Nucleus accumbens (tissue), 56 donors: Measurements from ENCODE around the gene CTNNBL1.

Experiments used
- DNase-seq, 56 donors: peaks; one replicate each; lab custom pipeline; 2025; lab: John Stamatoyannopoulos, UW

CTNNBL1 gene

GRCh38 chr20:37892001-37892400 is 198.2 kb downstream of the CTNNBL1 start:
- no peak for DNase-seq

- DNase-seq, result no peak
These were observed 199.9 kb downstream of the CTNNBL1 start for GRCh38 chr20:37893566-37894241.

DNA sequence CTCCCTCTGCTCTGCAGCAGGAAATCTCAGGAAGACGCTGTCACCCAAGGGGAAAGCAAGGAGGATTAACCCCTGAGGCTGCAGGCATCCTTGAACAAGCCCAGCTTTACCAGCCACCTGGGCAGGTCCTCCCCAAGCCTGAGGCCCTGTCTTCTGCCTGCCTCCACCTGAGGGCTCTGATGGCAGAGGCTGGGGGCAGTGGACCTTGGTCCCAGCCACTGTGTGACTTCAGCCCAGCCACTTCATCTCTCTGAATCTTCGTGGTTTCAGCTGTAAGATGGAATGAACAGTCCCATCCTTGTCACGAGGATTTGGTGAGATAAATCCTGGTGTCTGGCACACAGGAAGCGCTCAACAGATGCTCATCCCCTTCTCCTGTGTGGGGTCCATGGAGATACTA is 200.6 kb downstream of the CTNNBL1 start:
- DNase-seq, result no peak

- no peak for DNase-seq
These were observed 201.3 kb downstream of the CTNNBL1 start for GRCh38 chr20:37895166-37895565.

DNA sequence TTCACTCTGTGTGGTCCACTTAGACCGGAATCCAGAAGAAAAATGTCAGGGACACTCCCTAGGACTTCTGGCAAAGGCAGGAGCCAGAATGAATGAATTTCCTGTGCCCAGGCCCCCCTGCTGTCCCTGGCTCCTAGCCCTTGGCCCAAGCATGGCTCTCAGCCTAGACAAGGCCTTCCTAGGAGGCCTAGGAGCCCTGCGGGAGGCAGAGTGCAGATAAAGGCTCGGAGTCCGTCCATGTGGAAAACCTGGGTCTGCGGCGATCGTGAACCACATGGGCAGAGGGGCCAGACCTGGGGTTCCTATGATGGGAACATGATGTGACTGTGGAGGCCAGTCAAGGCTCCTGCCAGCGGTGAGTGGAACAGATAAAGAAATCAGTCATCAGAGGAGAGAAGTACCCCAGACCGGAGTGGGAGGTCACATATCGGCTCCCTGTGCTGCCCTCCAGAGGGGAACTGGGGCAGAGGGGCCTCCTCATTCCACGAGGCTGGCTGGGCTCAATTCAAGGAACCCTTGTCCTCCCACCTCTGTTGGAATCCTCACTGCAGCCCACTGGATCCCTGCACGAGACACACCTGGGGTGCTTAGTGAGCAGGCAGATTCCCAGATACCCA is 203.2 kb downstream of the CTNNBL1 start:
- DNase-seq, result peak in 9 of 56 donors; percentile 5 to 46 (median 22)

- DNase-seq, result no peak
These were observed 204.6 kb downstream of the CTNNBL1 start for GRCh38 chr20:37898233-37899104.

DNA sequence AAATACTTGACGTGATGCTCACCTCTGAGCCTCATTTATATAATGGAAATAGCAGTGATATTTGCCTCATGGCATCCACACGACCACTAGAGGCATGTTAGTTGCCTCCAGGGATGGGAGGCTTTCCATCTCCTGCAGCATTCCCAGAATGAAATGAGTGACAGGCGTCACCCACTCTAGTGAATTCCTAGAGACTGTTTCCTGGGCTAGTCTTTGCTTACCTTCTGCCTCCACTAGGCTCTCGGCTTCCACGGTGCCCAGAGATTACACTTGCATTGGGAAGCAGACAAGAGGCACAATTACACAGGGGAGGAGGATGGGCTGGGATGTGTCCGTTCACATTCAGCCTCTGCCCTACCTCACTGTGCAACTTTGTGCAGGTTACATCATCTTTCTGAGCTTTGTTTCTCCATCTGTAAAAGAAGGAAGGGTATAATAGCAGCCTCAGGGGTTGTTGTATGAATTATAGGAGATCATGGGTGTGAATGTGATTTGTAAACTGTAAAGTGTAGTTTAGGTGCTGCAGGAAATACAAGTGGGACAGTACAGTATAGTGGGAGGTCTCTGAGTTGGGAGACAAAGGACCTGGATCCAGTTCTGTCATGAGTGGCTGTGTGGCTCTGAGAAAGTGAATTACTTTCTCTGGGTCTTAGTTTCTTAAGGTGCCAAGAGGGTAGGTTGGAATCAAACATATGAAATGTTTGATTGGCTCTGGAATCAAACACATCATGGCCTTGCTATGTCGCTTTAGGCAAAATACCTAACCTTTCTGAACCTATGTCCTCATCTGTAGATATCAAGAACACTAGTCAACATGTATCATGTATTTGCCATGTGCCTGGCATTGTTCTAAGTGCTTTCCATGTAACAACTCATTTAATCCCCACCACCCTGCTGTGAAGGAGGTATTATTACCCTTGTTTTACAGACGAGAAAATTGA is 205.5 kb downstream of the CTNNBL1 start:
- no peak for DNase-seq

GRCh38 chr20:37901240-37901639 is 207.4 kb downstream of the CTNNBL1 start:
- no peak for DNase-seq

- DNase-seq, result peak in 7 of 56 donors; percentile 7 to 30 (median 13)
These were observed 208.0 kb downstream of the CTNNBL1 start for GRCh38 chr20:37901654-37902503.

GRCh38 chr20:37902504-37903313 is 208.9 kb downstream of the CTNNBL1 start, which contains the start of gene VSTM2L:
Gene VSTM2L, plus strand, starts transcription at chr20:37903127. Its CDS starts 224 bp downstream, at chr20:37903351.
- peak in 22 of 56 donors; percentile 10 to 70 (median 26) for DNase-seq

DNA sequence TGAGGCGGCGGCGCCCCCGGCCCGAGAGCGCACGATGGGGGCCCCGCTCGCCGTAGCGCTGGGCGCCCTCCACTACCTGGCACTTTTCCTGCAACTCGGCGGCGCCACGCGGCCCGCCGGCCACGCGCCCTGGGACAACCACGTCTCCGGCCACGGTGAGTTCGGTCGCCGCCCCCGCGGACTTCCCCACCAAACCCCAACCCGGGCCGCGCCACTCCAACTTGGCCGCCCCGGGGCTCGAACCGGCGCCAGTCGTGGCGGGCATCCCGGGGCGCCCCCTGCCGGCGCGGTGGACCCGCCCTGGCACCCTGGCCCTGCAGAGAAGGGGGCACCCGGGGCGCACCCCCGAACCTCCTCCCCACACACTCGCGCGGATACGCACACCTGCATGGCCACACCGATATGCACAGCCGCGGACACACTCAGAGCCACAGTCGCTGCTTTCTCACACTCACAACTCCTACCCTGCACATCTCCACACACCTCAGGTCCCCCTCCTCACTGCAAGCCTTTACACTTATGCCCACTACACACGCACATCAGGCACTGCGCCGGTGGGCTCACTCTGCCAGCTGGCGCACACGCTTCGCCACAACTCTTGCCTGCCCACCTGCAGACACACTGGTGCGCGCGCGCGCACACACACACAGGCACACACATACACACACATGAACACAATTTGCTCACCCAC is 209.6 kb downstream of the CTNNBL1 start:
- DNase-seq, result peak in 1 of 56 donors; percentile 23

DNA sequence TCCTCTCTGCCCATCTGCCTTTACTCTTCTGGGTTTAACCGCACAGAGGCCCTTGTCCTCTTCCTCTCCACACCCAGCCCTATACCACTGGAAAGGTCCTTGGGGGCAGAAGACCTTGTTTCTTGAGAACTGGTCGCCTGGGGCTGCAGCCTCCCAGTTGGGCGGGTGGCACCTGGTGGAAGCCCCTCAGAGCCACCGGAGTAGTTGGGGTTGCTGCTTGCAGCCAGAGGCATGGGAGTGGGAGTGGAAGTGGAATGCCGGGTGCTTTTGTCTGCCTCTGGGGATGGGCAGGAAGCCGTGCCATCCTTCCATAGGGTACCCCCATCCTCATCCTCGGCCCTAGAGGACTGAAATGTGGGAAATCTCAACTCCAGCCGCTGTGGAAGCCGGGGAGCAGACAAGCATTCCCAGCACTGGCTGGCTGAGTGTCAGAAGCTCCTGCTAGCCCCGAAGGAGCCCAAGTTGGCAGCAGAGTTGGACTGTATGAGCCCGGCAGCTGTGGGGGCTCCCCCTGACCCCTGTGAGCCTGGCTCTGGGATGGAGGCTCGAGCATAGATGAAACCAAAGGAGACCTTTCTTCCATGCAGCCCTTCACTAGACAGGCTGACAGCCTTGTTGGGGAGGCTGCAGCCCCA is 210.3 kb downstream of the CTNNBL1 start:
- DNase-seq, result no peak

GRCh38 chr20:37904845-37905373 is 211.1 kb downstream of the CTNNBL1 start:
- DNase-seq, result no peak

GRCh38 chr20:37905671-37906613 is 212.1 kb downstream of the CTNNBL1 start:
- no peak for DNase-seq

DNA sequence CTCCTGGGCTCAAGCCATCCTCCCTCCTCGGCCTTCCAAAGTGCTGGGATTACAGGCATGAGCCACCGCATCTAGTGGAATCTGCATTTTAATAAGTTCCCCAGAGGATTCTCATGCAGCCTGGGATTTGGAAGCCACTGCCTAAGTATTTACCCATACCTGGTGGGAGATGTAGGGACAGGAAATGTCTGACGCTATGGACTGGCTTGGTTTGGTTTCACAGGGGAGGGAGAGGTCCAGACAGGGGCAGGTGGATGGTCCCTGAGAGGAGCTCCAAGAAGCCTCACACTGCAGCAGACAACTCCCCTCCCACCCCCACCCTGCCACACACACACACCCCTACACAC is 213.5 kb downstream of the CTNNBL1 start:
- no peak for DNase-seq
